A204.1 (cell line): ENCODE measurements around the gene WDR18.
A peak's percentile ranks its signal among the peaks of the same experiment; 100 is the strongest.
"Not testable (repeated sequence)": the region's sequence is repeated elsewhere in the genome, so short reads cannot be mapped to it uniquely, and the experiment has no call there.

Experiments used
- FAIRE-seq: peaks from 2 replicates; lab custom pipeline; 2012; peaks lifted over from hg19 to GRCh38; lab: Jason Lieb, UNC

Gene WDR18

DNA sequence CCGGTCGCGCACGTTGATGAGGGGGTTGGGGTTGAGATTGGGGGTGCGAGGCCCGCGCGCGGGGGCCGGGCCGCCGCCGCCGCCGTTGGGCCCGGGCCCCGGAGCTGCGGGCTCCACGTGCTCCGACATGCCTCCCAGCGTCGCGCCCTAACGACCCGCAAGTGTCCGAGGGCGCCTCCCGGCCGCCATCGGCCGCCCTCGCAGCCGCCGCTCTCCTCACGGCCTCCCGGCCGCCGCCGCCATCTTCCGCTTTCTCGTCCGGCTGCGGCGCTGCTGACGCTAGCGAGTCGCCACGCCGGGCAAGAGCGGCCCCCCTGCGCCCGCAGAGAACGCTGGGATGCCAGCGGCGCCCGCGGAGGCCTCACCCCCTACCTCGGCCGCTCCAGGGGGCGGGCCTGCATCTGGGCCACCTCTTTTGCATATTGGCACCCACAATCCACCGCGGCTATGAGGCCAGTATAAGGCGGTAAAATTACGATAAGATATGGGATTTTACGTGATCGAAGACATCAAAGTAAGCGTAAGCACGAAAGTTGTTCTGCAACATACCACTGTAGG is 36.8 kb downstream of the WDR18 start, which contains the start of gene TMEM259:
Gene TMEM259 (minus strand): TSS at position 256 of the 558 bp plus-strand sequence. CDS start 127 bp downstream, at position 129.
- FAIRE-seq, result no peak

DNA sequence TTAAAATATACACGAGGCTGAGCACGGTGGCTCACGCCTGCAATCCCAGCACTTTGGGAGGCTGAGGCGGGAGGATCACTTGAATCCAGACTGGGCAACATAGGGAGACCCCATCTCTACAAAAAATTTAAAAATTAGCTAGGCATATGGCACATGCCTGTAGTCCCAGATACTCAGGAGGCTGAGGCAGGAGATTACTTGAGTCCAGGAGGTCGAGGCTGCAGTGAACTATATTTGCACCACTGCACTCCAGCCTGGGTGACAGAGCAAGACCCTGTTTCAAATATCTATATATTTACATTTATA is 39.7 kb downstream of the WDR18 start:
- not testable (repeated sequence) for FAIRE-seq

DNA sequence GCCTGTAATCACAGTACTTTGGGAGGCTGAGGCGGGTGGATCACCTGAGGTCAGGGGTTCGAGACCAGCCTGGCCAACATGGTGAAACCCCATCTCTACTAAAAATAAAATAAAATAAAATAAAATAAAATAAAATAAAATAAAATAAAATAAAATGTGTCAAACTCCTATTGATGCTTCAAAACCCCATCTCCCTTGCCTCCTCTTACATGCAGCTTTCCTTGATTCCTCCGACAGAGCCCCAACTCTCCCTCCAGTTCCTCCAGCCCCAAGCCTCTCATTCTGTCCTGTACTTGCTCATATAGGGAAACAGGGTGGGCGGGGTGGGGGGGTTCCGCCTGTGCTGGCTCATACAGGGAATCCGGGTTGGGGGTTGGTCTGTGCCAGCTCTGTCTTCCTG is 40.9 kb downstream of the WDR18 start:
- FAIRE-seq, result not testable (repeated sequence)

DNA sequence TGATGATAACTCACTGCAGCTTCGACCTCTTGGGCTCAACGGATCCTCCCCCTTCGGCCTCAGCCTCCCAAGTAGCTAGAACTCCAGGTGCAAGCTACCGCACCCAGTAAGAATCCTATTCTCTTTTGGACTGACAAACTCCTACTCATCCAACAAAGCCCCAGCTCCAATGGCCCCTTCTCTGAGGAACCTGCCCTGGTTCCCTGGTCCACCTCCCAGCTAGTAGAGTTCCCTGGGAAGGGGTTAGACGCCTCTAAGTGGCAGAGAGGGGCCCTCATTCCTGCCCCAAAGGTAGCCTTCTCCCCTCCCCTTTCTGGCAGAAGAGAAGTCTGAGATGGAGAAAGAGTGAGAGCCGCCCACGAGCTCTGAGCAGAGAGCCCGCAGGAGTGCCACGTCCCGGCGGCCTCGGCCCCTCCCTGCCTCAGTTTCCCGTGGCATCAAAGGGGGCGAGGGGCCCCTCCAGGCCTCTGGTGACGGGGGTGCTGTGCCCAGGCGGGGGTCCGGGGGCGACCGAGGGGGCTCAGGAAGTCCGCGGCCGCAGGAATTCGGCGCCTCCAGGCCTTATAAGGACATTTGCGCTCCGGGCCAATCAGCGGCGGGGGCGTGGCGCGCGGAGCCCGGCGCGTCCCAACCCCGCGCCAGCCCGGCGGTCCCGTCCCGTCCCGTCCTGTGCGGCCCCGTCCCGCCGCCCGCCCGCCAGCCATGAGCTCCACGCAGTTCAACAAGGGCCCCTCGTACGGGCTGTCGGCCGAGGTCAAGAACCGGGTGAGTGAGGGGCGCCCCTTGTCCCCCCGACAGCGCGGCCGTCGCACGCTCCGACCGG is 42.0 kb downstream of the WDR18 start, which contains the start of gene CNN2:
Gene CNN2 (plus strand): TSS at position 649 of the 823 bp plus-strand sequence. CDS start 54 bp downstream, at position 703.
- no peak for FAIRE-seq

DNA sequence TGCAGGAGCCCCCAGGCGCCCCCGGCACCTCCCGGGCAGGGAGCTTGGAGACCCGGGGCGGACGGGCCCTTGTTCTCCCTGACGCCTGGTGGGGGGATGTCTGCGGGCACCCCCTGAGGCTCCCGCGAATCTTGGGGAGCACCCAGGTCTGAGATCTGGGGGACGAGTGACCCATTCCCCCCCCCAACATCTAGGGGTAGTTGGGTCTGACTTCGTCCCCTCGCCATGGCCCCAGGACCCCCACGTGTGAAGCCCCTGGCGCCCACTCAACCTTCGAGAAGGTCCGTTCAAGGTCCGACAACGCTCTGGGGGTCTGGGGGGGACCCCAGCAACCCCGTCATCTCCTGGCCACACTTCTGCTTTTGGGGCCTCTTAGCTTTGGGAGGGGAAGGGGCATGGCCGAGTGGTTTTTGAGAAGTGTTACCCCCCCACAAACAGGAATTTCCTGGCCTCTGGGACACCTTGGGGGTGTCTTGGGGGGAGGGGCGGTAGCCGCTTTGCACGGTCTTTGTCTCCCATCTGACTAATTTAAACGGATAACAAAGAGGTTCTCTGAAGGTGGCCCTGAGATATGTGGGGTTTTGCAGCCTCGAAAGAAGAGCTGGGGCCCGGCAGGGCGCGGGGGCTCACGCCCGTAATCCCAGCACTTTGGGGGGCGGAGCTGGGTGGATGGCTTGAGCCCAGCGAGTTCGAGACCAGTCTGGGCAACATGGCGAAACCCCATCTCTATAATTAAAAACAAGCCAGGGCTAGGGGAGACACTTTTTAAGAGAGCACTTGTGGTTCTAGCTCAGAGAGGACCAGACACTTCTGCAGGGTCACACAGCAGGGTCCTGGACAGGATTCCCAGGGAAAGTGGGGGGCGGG is 42.9 kb downstream of the WDR18 start:
- no peak for FAIRE-seq

DNA sequence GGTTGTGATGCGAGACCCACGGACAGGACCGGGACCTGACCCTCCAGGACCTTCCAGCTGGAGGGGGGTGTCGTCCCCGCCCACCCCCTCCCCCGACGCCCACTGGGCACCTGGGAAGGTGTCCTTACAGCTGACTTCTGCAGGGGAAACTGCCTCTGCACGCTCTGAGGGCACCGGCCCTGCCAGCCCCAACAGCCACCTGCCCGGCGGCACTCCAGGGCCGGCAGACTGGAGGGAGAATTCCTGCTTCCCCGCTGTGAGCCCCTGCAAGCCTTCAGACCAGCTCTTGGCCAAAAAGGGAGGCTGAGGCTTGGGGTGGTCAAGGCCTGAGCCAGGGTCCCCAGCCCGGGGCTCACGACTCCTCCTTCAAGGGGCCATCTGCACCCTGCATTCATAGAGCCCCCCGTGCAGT is 43.5 kb downstream of the WDR18 start:
- FAIRE-seq, result no peak

DNA sequence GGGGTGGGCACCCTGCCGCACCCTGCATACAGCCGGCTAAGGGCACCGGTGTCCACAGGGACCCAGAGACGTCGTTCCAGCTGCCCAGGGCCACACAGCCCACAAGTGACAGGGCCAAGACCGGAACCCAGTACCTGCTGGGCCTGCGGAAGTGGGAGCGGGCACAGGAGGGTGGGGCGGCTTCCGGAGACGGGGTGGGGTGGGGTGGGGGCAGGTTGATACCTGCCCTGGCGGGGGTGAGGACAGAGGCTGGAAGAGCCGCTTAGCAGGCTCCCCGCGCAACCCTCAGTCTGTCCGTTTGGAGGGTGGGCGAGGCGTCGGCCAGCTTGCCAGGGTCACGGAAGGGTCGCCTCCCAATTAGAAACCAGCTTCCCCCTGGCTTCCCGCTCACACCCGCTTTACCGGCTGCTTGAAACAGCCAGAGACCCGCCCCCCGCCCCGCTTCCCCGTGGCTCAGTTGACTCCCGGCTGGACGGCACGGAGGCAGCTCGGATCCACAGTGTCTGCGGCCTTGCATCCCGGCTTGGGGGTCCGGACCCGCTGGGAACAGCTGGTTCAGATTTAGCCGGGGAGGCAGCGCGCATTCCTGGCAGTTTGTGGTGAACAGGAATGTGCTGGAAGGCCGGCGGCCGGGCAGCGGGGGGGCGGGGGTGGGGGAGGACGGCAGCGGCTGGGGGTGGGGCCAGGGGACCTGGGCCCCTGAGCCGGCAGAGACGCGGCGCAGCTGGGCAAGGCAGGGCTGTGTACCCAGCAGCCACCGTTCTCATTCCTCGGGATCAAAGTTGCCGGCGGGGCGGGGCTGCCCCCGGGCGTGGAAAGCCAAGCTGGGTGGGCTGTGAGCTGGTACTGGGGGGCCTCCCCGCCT is 44.1 kb downstream of the WDR18 start:
- FAIRE-seq, result no peak

DNA sequence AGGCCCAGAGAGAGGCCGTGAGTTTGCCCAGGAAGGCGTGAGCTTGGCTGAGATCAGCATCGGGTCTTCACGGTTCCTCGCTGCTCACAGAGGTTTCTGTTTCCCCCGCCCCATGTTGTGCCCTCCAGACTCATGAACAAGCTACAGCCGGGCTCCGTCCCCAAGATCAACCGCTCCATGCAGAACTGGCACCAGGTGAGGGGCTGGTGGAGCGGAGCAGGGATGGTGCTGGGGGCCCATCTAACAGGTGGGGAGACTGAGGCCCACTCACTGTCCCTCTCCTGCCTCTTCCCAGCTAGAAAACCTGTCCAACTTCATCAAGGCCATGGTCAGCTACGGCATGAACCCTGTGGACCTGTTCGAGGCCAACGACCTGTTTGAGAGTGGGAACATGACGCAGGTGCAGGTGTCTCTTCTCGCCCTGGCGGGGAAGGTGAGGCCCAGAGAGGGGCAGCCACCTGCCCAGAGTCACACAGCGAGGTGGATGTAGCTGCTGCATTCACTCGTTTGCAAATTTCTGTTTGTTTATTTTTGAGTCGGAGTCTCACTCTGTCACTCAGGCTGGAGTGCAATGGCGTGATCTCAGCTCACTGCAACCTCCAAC is 48.2 kb downstream of the WDR18 start:
- no peak for FAIRE-seq

DNA sequence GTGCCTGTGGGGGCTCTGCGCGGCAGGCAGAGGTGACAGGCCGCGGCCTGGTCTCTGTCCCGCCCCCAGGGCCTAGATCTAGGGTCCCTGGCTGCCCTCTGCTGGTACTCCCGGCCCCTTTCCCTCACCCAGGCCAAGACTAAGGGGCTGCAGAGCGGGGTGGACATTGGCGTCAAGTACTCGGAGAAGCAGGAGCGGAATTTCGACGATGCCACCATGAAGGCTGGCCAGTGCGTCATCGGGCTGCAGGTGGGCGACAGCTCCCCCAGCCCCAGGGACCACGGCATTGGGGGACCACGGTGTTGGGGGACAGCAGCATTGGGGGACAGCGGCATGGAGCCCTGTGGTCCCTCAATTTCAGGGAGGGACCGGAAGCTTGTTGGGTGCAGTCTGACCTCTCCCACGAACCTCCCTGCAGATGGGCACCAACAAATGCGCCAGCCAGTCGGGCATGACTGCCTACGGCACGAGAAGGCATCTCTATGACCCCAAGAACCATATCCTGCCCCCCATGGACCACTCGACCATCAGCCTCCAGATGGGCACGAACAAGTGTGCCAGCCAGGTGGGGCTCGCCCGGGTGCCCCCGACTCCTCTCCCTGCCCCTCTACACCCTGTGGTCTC is 52.0 kb downstream of the WDR18 start:
- no peak for FAIRE-seq

DNA sequence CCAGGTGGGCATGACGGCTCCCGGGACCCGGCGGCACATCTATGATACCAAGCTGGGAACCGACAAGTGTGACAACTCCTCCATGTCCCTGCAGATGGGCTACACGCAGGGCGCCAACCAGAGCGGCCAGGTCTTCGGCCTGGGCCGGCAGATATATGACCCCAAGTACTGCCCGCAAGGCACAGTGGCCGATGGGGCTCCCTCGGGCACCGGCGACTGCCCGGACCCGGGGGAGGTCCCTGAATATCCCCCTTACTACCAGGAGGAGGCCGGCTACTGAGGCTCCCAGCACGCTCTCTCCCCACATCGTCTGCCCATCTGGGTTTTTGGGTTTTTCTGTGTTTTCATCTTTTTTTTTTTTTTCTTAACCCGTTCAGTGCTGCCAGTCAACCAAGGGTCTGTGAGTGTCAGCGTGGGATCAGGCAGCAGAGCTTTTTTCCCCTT is 53.5 kb downstream of the WDR18 start:
- FAIRE-seq, result no peak

DNA sequence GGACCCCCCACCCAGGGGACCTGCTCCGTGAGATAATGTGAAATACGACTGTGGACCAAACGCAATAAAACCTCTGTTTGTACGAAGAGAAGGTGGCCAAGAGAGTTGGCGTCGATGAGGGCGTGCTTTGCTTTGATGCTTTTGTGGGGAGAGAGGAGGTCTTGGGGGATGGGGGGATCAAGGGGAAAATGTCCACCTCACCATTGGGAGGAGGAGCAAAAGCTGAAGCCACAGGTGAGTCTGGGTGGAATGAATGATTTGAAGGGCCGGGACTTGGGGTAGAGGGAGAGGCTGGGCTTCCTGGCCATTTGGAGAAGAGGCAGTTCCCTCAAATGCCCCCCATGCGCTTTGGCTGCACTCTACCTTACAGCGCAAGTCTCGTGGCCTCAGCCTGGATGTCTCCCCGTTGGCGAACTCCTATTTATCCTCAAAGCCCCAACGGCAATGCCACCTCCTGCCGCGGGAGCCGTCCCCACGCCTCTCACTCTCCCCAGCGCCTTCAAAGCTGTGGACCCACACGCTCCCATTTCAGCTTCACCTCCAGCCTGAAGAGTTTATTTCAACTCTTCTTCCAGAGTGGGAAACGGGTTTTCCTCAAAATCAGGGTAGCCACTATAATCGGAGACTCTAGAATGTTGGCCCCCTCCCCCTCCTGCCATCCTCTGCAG is 55.0 kb downstream of the WDR18 start:
- no peak for FAIRE-seq

DNA sequence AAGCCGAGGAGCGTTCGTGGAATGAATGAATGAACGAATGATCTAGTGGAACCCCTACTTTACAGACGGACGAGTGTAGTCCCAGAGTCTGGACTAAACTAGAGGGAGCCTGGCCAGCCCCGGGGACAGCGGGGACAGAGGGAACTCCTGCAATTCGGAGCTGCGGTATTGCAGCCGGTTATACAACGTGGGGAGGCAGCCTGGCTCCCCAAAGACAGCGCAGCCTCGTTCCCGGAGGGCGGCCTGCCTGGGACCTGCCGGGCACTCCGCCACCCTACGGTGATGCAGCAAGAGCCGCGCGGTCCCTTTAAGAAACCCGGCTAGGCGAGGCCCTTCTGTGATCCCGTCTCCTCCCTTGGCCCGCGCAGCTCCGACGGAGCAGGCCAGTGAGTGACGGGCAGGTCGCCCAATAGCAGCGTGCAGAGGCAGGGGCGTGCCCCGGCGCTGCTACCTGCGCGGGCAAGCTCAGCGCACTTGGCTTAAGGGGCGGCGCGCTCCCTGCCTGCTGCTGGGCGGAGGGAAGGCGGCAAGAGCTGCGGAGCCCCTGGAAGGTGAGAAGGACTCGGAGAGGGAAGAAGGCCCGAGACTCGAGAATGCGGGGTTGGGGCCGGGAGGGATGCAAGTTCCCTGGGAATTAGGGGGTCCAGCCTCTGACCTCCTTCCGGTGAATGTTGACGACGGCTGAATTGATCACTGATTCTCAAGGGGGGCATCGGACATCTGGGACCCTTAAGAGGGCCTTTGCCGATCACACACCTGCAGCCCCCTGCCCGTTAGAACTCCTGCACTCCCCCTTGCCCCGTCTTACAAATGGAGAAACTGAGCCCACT is 55.7 kb downstream of the WDR18 start, which contains the start of gene ABCA7:
Gene ABCA7 (plus strand): TSS at position 462 of the 830 bp plus-strand sequence. CDS start 1,255 bp downstream, outside the sequence.
- FAIRE-seq, result no peak

DNA sequence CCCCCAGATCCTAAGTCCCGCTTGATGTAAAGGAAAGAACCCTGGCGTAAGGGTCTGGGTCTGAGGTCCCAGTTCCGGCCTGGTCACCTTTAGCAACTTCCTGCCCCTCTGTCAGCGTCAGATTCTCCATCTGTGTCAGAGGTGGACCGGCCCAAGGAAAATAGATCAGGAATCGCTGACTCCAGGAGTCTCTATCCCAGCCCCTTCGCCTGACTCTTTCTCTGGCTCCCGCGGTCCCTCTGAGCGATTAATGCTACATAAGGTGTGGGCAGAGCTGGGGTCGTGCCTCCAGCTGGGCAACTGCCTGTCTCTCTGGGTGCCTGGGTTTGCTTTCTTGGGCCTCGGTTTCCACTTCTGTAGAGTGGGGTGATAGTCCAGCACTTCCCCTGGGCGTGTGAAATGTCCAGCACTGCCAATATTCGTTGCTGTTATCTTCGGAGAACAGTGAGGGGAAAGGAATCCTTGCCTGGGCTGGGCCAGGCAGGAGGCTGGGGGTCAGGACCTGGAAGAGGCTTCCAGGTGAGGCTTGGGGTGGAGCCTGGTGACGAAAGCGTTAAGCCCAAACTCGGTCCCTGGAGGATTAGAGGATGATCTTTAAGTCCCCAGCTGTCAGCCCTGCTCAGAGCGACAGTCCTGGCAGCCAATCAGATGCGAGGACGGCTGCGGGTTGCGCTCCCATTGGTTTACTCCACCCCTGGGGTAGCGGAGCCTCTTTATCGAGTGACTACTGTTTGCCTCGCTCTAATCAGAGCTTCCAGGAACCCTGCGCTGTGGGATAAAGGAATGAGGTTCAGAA is 56.5 kb downstream of the WDR18 start:
- FAIRE-seq, result peak; percentile 34

DNA sequence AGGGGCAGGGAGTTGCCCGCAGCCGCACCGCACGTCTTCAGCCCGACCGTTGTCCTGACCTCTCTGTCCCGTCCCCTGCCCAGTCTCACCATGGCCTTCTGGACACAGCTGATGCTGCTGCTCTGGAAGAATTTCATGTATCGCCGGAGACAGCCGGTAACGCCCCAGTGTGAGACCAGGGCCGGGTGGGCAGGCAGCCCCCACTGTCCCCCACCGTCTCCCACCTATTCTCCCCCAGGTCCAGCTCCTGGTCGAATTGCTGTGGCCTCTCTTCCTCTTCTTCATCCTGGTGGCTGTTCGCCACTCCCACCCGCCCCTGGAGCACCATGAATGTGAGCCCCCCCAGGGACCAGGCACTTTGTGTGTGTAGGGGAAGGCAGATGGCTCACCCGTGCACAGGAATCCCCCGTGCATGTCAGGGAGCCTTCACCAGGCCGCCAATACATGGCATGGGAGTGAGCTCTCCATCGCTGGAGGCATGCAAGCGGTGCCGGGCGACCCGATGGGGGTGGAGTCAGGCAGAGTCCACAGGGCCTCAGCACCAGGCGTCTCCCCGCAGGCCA is 57.2 kb downstream of the WDR18 start:
- no peak for FAIRE-seq

DNA sequence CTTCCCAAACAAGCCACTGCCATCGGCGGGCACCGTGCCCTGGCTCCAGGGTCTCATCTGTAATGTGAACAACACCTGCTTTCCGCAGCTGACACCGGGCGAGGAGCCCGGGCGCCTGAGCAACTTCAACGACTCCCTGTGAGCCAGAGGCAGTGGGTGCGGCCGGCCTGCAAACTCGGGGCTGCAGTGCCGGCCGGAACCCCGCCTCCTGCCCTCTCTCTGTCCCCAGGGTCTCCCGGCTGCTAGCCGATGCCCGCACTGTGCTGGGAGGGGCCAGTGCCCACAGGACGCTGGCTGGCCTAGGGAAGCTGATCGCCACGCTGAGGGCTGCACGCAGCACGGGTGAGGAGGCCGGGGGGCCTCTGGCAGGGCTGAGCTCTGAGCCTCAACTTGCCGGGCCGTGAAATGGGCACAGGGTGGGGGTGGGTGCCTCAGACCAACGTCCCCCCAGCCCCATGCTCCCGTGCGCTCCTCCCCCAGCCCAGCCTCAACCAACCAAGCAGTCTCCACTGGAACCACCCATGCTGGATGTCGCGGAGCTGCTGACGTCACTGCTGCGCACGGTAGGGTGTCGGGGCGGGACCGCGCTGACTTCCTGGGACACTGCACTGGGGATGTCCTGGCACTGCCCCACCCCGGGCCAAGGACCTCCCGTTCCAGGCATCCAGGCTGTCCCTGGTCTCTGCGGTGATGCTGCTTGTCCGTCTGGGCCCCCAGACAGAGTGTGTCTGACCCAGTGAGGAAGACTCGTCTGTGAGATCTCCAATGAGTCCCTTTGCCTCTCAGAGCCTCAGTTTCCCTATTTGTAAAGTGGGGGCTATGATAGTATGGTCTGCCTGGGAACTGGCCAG is 57.9 kb downstream of the WDR18 start:
- FAIRE-seq, result no peak

DNA sequence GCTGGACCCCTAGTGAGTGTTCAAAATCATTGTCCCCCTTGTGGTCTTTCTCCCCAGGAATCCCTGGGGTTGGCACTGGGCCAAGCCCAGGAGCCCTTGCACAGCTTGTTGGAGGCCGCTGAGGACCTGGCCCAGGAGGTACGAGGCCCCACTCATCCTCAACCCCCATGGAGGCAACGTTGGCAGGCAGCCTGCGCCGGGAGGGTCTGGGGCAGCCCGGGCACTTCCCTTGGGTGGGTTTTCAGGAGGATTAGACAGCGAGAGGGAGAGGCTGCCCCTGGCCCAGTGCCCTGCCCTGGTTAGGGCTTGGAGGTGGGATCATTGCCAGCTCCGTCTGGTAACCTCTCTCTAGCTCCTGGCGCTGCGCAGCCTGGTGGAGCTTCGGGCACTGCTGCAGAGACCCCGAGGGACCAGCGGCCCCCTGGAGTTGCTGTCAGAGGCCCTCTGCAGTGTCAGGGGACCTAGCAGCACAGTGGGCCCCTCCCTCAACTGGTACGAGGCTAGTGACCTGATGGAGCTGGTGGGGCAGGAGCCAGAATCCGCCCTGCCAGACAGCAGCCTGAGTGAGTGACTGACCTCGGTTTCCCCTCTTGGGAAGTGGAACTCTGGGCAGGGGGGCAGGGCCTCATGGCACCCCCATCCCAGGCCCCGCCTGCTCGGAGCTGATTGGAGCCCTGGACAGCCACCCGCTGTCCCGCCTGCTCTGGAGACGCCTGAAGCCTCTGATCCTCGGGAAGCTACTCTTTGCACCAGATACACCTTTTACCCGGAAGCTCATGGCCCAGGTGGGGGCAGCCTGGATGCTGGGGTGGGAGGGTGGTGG is 58.8 kb downstream of the WDR18 start:
- no peak for FAIRE-seq
